Mesodermal cell (in vitro differentiated cells): Measurements from ENCODE around the gene TUBGCP2.
"Not testable (repeated sequence)": the region's sequence is repeated elsewhere in the genome, so short reads cannot be mapped to it uniquely, and the experiment has no call there.

Experiments
- H3K27ac ChIP-seq: 2 replicates; pipeline ENCODE4 v1.7.0; 2013; ENCODE audit warnings: mild to moderate bottlenecking, low read depth, low read length, moderate library complexity; ENCODE audit not compliant: severe bottlenecking
- H3K36me3 ChIP-seq: 2 replicates; pipeline ENCODE4 v1.7.1; 2013; ENCODE audit warnings: mild to moderate bottlenecking, low read length, moderate library complexity; ENCODE audit not compliant: control insufficient read depth, insufficient read depth
- H3K4me1 ChIP-seq: one replicate; pipeline ENCODE4 v1.7.1; 2013; ENCODE audit warnings: mild to moderate bottlenecking, low read length; ENCODE audit not compliant: insufficient read depth, control insufficient read depth, poor library complexity, severe bottlenecking
- H3K4me3 ChIP-seq: 2 replicates; pipeline ENCODE4 v1.7.0; 2013; ENCODE audit warnings: low read length, control low read depth, mild to moderate bottlenecking; ENCODE audit not compliant: insufficient read depth, poor library complexity, severe bottlenecking; ENCODE audit errors: extremely low read depth
- H3K9me3 ChIP-seq: 2 replicates; pipeline ENCODE4 v1.7.1; 2013; ENCODE audit warnings: mild to moderate bottlenecking, low read length, moderate library complexity; ENCODE audit not compliant: control insufficient read depth
- WGBS, 2 experiments: methylation state at CpG; one replicate each; pipeline ENCODE4 v1.1.5; 2013; ENCODE audit warnings: missing lambda C conversion rate in 2 of 2; ENCODE audit not compliant: insufficient coverage in 2 of 2; 5-methylcytosine and 5-hydroxymethylcytosine counted together

The TUBGCP2 gene

DNA sequence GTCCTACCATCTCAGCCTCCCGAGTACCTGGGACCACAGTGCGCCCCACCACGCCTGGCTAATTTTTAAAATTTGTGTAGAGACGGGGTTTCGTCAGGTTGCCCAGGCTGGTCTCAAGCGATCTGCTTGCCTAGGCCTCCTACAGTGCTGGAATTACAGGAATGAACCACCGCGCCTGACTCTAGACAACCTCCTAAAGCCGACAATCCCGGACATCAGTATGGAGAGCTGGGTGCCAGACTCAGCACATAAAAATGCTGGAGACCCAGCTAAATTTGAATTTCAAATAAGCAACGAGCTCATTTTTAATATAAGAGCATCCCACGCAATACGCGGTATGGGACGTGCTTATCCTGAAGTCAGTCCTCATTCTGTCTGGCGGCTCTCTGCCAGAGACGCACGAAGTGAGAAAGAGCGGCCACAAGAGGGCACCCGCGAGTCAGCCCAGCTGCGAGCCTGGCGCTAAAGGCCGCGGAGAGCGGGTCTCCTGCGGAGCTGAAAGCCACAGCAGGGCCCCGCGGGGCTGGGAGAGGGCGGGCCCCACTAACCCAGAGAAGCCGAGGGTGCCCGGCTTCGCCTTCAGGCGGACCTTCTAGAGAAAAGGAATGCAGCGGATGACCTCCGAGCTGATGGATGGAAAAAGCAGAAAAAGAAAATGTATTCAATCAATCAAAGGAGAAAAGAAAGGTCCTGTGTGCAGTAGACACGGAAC lies 21.0 kb upstream of the TUBGCP2 start:
- WGBS, 2 experiments = 6 to 7% methylated on average over 35 to 36 of the region's 37 CpGs
- Histone ChIP-seq H3K4me1 (peaks cover 5% of the 10 kb centered on the region), H3K4me3 (no peak overlapping the region), H3K9me3 (no peaks in the 10 kb centered on the region), H3K27ac (no peak overlapping the region), H3K36me3 (no peaks in the 10 kb centered on the region)

DNA sequence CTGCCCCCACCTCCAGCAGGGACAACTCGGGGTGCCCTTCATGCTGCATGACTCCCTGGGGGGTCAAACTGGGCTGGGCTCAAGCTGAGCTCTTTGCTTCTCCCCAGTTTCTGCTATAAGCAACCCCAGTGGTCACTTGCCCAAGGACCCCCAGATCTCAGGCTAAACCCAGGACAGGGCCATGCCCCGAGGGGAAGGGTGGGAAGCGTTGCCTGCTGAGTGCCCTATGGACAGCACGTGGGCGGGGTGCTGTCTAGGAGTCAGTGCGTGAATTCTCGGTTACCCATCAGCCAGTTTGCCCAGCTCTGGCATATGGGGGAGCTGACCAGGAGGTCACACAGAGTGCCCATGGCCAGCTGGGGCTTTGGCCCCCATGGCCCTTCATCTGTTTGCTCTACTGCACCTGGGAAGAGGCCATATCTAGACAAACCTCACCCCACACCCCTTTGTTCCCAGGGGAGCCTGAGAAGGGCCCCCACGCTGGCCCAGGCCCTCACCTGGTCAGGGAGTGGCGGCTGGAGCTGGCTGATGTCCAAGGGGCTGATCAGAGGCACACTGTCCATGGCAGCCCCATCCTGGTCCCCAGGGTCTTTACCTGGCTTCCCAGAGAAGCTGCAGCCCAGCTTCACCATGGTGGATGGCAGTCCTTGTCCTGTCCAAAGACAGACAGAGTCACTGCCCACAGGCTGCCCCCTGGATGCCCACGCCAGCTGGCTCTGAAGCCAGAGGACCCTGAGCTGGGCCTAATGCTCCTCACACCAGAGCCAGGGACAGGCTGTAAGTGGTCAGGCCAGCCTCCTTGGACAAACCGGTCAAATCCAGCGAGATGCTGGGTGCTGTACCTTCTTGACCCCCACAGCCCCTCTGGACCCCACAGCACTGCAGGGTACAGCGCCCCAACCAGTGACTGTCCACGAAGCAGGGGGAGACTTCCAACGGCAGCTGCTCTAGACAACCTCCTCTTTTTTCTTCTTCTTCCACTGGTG lies 20.0 kb upstream of the TUBGCP2 start:
- no peaks in the 10 kb centered on the region for H3K9me3 ChIP-seq
- no peak overlapping the region for H3K27ac ChIP-seq
- 86 to 91% methylated on average over 11 to 15 of the region's 15 CpGs for WGBS, 2 experiments
- H3K36me3 ChIP-seq = no peaks in the 10 kb centered on the region
- H3K4me3 ChIP-seq = no peak overlapping the region
- H3K4me1 ChIP-seq = peaks cover 4% of the 10 kb centered on the region

DNA sequence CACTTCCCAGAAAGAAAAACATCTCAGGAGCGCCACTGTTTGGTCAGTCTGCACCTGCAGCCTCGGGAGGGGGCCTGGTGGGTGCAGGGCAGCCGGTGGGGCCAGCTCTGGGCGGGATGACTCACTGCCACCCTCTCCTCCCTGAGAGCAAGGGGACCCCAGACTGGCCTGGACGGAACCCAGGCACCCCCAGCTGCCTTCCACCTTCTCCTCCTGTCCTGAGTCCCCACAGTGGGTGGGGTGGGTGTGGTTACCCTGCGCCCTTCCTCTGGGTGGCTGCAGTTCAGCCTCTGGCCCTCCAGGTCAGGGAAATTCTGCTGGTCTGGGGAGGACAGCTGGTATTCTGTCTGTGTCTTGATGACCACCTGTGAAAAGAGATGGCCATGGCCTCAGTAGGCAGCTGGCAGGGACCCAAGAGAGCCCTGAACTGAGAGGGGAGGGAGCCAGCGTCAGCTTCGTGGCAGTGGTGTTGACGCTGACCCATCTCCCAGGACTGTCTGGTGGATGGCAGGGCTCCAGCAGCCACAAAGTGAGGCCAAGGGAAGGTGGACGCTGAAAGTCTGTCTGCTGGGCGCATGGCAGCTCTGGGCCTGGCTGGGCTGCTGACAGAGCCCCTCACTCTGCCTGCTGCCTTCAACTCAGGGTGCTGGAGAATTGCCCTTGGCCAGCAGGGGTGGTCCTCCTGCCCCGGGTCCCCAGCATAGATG lies 19.1 kb upstream of the TUBGCP2 start:
- no peaks in the 10 kb centered on the region for H3K9me3 ChIP-seq
- H3K36me3 ChIP-seq = no peaks in the 10 kb centered on the region
- H3K4me3 ChIP-seq = no peak overlapping the region
- peaks cover 4% of the 10 kb centered on the region for H3K4me1 ChIP-seq
- H3K27ac ChIP-seq = no peak overlapping the region
- WGBS, 2 experiments = 75 to 92% methylated on average over 9 to 10 of the region's 12 CpGs

DNA sequence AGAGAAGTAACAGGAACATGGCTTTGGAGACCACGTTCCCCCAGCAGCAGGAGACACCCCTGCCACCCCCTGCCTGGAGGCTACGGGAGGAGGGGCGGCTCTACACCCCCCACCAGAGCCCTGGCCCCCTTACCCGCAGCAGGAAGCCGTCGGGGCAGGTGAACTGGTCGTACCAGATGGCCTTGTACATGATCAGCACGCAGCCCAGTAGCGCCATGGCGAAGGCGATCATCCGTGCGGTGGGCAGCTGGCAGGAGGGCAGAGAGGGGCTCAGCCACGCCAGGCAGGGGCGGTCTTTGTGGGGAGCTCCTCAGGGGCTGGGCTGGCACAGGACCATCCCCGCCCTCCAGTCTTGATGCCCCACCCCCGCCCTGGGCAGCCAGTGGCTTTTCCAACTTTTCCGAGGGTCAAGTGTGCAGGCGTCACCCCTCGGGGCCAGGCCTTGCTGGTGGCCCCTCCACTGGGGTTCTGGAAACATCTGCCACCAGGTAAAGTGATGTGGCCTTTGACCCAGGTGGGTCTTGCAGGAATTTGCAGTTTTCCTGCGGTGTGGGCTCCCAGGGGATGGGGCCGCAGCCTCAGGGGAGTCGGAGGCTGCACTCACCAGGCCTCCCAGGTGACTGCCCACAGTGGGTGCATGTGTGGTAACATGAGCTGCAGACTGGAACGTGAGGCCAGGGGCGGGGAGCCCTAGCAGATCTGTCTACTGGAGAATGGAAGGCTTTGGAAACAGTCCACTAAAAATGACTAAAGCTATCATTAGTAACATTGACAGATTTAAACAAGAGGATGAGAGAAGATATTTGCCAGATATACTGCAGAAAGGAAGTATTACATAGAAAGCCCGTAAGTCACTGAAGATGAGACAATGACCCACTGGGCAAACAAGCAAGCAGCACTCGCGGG lies 18.3 kb upstream of the TUBGCP2 start:
- 75 to 80% methylated on average over 23 to 24 of the region's 28 CpGs for WGBS, 2 experiments
- Histone ChIP-seq H3K36me3 (no peaks in the 10 kb centered on the region), H3K4me1 (peaks cover 4% of the 10 kb centered on the region), H3K4me3 (no peak overlapping the region), H3K9me3 (no peaks in the 10 kb centered on the region), H3K27ac (no peak overlapping the region)

DNA sequence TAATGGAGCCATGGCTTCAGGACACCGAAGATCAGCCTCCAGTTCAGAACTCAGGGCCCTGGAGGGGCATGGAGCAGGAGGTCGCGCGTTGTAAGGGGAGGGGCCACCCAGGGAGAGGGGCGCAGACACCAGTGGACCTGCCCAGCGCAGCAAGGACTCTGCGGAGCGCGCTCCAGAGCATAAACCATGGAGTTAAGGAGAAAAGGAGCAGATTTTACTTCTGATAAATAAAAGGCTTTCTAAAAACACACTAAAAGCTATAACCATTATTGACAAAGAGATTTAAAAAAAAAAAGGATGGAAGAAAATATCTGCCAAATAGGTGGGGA lies 17.5 kb upstream of the TUBGCP2 start:
- Histone ChIP-seq H3K27ac (no peak overlapping the region), H3K4me1 (peaks cover 4% of the 10 kb centered on the region), H3K4me3 (peak overlapping the region; percentile 31), H3K9me3 (no peaks in the 10 kb centered on the region), H3K36me3 (no peaks in the 10 kb centered on the region)
- WGBS, 2 experiments = 16 to 19% methylated on average over 5 of the region's 9 CpGs

DNA sequence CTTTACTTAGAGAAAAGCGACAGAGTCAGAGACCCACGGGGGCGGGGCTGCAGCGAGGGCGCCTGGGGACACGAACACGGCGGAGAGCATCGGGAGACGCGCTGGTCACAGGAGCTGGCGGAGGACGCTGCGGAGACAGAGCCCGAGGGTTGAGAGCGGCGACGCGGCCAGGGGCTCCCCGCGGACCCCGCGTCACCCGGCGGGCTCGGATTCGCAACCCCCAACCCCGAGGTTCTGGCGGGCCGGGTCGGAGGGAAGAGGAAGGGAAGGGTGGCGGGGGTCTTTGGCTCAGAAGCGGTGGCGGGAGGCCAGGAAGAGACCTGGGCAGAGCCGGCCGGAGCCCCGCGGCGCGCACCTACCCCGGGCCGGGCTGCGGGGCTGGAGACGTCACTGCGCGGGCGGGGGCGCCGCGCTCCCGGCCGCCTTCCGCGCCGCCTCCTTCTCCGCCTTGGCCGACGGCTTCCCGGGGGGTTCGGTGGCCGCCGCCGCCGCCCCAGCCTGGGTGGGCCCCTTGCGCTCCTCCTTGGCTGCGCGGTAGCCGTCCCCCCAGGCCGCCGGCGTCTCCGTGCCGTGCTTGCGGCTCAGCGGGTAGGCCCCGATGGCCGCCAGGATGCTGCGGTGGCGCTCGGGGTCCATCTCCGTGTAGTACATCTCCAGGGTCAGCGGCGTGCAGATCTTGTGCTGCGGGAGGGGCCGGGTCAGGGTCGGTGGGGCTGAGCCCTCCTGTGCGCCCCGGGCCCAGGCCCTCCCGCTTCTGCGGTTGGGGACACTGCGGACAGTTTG lies 17.0 kb upstream of the TUBGCP2 start:
- Histone ChIP-seq H3K4me1 (peaks cover 4% of the 10 kb centered on the region), H3K4me3 (peak overlapping the region; percentile 31), H3K9me3 (no peaks in the 10 kb centered on the region), H3K36me3 (no peaks in the 10 kb centered on the region), H3K27ac (no peak overlapping the region)
- 4 to 5% methylated on average over 66 to 82 of the region's 91 CpGs for WGBS, 2 experiments

DNA sequence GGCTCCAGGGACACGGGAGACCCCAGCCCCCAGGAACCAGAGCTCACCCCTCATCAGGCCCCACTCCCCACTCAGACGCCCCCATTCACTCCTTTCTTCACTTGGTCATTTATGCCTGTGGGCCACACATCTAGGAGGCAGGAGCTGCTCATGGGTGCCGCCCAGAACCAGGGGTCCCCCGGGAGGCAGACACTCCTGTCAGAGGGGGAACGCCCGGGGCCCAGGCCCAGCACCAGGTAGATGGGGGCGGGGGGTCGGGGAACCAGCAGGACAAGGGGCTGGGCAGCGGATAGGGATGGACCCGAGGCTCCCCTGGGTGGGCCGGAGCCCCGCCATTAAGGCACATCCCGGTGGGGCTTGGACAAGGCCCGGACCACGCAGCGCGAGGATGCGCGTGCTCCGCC lies 16.2 kb upstream of the TUBGCP2 start:
- Histone ChIP-seq H3K36me3 (no peaks in the 10 kb centered on the region), H3K4me3 (peak overlapping the region; percentile 31), H3K9me3 (no peaks in the 10 kb centered on the region), H3K4me1 (peaks cover 4% of the 10 kb centered on the region), H3K27ac (no peak overlapping the region)
- WGBS, 2 experiments = 63 to 72% methylated on average over 15 to 17 of the region's 20 CpGs

DNA sequence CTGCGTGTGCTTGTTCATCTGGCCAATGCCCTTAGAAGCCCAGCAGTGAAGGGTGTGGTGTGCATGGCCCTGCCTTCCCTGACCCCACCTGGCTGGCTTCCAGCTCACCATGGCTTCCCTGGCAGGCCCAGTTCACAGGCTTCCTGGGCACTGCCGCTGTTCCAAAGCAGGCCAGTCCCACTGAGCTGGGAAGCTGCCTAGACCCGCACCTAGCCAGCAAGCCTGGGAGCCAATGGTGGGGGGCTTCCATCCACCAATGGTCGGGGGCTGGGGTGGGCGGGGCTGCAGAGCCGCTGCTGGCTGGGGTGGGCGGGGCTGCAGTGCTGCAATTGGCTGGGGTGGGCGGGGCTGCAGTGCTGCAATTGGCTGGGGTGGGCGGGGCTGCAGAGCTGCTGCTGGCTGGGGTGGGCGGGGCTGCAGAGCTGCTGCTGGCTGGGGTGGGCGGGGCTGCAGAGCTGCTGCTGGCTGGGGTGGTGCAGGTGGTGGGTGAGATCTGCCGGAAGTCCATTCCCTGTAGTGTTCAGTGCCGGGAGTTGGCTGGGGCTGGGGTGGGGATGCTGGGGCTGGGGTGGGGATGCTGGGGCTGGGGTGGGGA lies 15.6 kb upstream of the TUBGCP2 start:
- Histone ChIP-seq H3K36me3 (no peaks in the 10 kb centered on the region), H3K9me3 (no peaks in the 10 kb centered on the region), H3K4me3 (no peak overlapping the region), H3K4me1 (peaks cover under 1% of the 10 kb centered on the region), H3K27ac (no peak overlapping the region)
- WGBS, 2 experiments = 27 to 46% methylated on average over 2 to 3 of the region's 13 CpGs

DNA sequence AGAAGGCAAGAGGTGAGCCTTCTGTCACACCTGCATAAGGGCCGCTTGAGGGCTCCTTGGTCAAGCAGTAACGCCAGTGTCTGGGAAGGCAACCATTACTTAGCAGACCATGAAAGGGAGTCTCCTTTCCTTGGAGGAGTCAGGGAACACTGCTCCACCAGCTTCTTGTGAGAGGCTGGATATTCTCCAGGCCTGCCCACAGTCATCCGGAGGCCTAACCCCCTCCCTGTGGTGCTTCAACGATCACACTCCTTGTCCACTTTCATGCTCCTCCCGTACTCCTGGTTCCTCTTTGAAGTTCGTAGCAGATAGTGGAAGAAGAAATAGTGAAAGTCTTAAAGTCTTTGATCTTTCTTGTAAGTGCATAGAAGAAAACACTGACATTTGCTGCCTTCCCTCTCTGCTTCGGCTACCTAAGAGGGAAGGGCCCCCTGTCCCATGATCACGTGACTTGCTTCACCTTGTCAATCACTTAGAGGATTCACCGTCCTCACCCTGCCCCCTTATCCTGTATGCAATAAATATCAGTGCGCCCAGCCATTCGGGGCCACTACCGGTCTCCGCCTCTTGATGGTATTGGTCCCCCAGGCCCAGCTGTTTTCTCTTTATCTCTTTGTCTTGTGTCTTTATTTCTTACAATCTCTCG lies 13.5 kb upstream of the TUBGCP2 start:
- not testable (repeated sequence) for H3K4me3 ChIP-seq, H3K36me3 ChIP-seq, H3K9me3 ChIP-seq, H3K4me1 ChIP-seq, H3K27ac ChIP-seq
- WGBS, 2 experiments = 82 to 100% methylated on average over 1 to 3 of the region's 14 CpGs
